AG04449 (cell line): ENCODE results near the gene TFDP2.

Experiments
- CTCF ChIA-PET: fragments of 350-600 bp; formaldehyde crosslinking; extraction: SDS; loops from one replicate; lab custom pipeline; 2021; ENCODE audit warnings: antibody characterized with exemption; lab: Yijun Ruan, JAX
- POLR2A ChIA-PET: fragments of 400-600, 350-600 bp; formaldehyde crosslinking; extraction: SDS; loops from one replicate; lab custom pipeline; 2020; ENCODE audit warnings: antibody characterized with exemption, inconsistent platforms; lab: Yijun Ruan, JAX
- DNase-seq: peaks from one replicate; pipeline ENCODE4 v3.0.0-alpha.2; 2010; ENCODE audit warnings: low read depth, low spot score
- H3K4me3 ChIP-seq: 2 replicates; pipeline ENCODE4 v1.5.1; 2011; ENCODE audit warnings: low read depth, mild to moderate bottlenecking, control low read depth, low read length
- CTCF ChIP-seq: IDR thresholded peaks from one replicate; pipeline ENCODE4 v1.5.1; 2011; ENCODE audit warnings: mild to moderate bottlenecking, moderate library complexity, low read length, control low read depth, inconsistent platforms; ENCODE audit not compliant: insufficient read depth; ENCODE audit errors: missing control alignments

The TFDP2 gene

GRCh38 chr3:142053835-142054234, 95.5 kb downstream of the TFDP2 start:
- ChIA-PET POLR2A (no interaction called here), CTCF (no interaction called here)
- no peak for TF ChIP-seq CTCF
- H3K4me3 ChIP-seq, result no peak overlapping the region
- no peak for DNase-seq

GRCh38 chr3:142053244-142053643, 96.1 kb downstream of the TFDP2 start:
- DNase-seq, result no peak
- POLR2A ChIA-PET, result no interaction called here
- no peak for TF ChIP-seq CTCF
- H3K4me3 ChIP-seq, result no peak overlapping the region
- CTCF ChIA-PET, result no interaction called here

GRCh38 chr3:142051351-142051750, 98.0 kb downstream of the TFDP2 start:
- CTCF ChIA-PET, result no interaction called here
- H3K4me3 ChIP-seq, result no peak overlapping the region
- DNase-seq, result no peak
- POLR2A ChIA-PET, result no interaction called here
- TF ChIP-seq CTCF, result no peak

GRCh38 chr3:142047021-142047369, 102.3 kb downstream of the TFDP2 start:
- CTCF ChIA-PET, result no interaction called here
- no peak for TF ChIP-seq CTCF
- no peak overlapping the region for H3K4me3 ChIP-seq

GRCh38 chr3:142046320-142047020, 102.9 kb downstream of the TFDP2 start:
- no peak for TF ChIP-seq CTCF
- H3K4me3 ChIP-seq, result no peak overlapping the region
- ChIA-PET CTCF (no interaction called here), POLR2A (no interaction called here)
- DNase-seq, result no peak

More at GRCh38 chr3:142047021-142047369, 102.3 kb downstream of the TFDP2 start:
- POLR2A ChIA-PET, result no interaction called here
- DNase-seq, result no peak

GRCh38 chr3:142040941-142041491, 108.3 kb downstream of the TFDP2 start:
- no peak for TF ChIP-seq CTCF
- no peak overlapping the region for H3K4me3 ChIP-seq
- POLR2A ChIA-PET, result no interaction called here
- no peak for DNase-seq
- CTCF ChIA-PET, result no interaction called here
